ENCODE measurements around the gene HDAC4. TPM values are rescaled to one million over a fixed set of nuclear protein-coding genes. Genes with fewer than 3 reads are reported as not detected.
"Not testable (repeated sequence)": the region's sequence is repeated elsewhere in the genome, so short reads cannot be mapped to it uniquely, and the experiment has no call there.

Gene HDAC4
- polyA plus RNA-seq = 2.5 to 9.7 TPM (median 2.9 TPM) in 3 replicates
- polyA plus RNA-seq (2011; ENCODE audit: low read depth) = 2.9 TPM
- polyA plus RNA-seq (2011; cell fraction: cytosol; rRNA removed) = 2.3 and 3.8 TPM in 2 replicates
- 13.2 and 16.4 TPM in 2 replicates for polyA plus RNA-seq (2011; cell fraction: nucleus; rRNA removed)
- 4.7 and 8.9 TPM in 2 replicates for polyA plus RNA-seq (2012; ENCODE audit: low replicate concordance)
- 11.2 to 20.2 TPM (median 17.4 TPM) in 3 replicates for polyA minus RNA-seq
- polyA minus RNA-seq (2011; cell fraction: cytosol; rRNA and poly(A)+ RNA removed) = 16.3 TPM
- 16.2 and 19.1 TPM in 2 replicates for polyA minus RNA-seq (2011; cell fraction: nucleus; rRNA and poly(A)+ RNA removed)

DNA sequence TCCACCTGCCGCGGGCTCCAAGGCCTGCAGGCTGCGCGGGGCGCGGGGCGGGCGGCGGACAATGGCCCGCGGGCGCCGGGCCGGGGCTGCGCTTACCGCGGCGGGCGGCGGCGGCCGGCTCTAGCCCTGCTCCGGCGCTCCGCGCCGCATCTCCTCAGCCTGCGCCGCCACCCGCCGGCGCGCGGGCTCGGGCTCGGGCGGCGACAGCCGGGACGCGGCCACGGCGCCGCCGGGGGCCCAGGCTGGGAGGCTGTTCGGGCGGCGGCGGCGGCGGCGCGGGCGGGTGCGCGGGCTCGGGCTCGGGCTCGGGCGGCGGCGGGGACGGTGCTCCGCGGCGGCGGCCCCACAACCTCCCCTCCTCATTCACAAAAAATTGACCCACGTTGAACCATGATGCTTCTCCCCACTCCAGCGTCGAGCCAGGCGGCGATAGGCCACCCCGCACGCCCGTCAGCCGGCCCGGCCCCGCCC lies at the start of gene HDAC4:
Gene HDAC4 (minus strand): TSS at position 425 of the 471 bp plus-strand sequence. CDS start 48,321 bp downstream, outside the sequence.
- FAIRE-seq = no peak
- peak within 1 kb of the TSS; percentile 98 for H2AFZ ChIP-seq (ENCODE audit: control insufficient read depth, low read length)

DNA sequence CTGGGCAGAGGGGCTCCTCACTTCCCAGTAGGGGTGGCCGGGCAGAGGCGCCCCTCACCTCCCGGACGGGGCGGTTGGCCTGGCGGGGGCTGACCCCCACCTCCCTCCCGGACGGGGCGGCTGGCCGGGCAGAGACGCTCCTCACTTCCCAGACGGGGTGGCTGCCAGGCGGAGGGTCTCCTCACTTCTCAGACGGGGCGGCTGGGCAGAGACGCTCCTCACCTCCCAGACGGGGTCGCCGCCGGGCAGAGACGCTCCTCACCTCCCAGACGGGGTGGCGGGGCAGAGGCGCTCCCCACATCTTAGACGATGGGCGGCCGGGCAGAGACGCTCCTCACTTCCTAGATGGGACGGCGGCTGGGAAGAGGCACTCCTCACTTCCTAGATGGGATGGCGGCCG lies 48.6 kb upstream of the HDAC4 start:
- H3K9me1 ChIP-seq (ENCODE audit: control insufficient read depth, extremely low read depth, insufficient read depth, low read length); H3K4me3 ChIP-seq (ENCODE audit: control insufficient read depth in 2 of 3, extremely low read depth in 1 of 3, insufficient read depth in 2 of 3, low read depth in 1 of 3, low read length in 3 of 3); H3K9ac ChIP-seq (ENCODE audit: control insufficient read depth, extremely low read depth, insufficient read depth, low read length); H3K79me2 ChIP-seq (ENCODE audit: control insufficient read depth, insufficient read depth, low read length); dilution Hi-C loops (cut with MboI; ENCODE audit: extremely low pct_ligation_motif_present, low sequenced_read_pairs); DNase-seq (ENCODE audit: low read depth, low spot score); FAIRE-seq; H3K4me2 ChIP-seq (ENCODE audit: control insufficient read depth, extremely low read depth, insufficient read depth, low read depth, low read length); H3K36me3 ChIP-seq (ENCODE audit: control insufficient read depth in 2 of 2, extremely low read depth in 1 of 2, insufficient read depth in 2 of 2, low read length in 2 of 2); H3K27ac ChIP-seq (ENCODE audit: control insufficient read depth, insufficient read depth, low read length); H3K27me3 ChIP-seq (ENCODE audit: control insufficient read depth, extremely low read depth, insufficient read depth, low read length); H3K9me3 ChIP-seq (ENCODE audit: control insufficient read depth, low read depth, low read length); H4K20me1 ChIP-seq (ENCODE audit: control insufficient read depth, extremely low read depth, insufficient read depth, low read length); H2AFZ ChIP-seq (ENCODE audit: control insufficient read depth, low read length): not testable (repeated sequence)
- peaks cover 12% of the 10 kb centered on the region for H3K4me1 ChIP-seq (ENCODE audit: control insufficient read depth, extremely low read depth, insufficient read depth, low read length)

More for the DNA sequence above, at the start of gene HDAC4:
- dilution Hi-C loops (cut with MboI; ENCODE audit: extremely low pct_ligation_motif_present, low sequenced_read_pairs) = no loop called here
- no peak for TF ChIP-seq EZH2 (IDR thresholded peaks at IDR 0.05; ENCODE audit: low read length)
- TF ChIP-seq, protein P1, sequence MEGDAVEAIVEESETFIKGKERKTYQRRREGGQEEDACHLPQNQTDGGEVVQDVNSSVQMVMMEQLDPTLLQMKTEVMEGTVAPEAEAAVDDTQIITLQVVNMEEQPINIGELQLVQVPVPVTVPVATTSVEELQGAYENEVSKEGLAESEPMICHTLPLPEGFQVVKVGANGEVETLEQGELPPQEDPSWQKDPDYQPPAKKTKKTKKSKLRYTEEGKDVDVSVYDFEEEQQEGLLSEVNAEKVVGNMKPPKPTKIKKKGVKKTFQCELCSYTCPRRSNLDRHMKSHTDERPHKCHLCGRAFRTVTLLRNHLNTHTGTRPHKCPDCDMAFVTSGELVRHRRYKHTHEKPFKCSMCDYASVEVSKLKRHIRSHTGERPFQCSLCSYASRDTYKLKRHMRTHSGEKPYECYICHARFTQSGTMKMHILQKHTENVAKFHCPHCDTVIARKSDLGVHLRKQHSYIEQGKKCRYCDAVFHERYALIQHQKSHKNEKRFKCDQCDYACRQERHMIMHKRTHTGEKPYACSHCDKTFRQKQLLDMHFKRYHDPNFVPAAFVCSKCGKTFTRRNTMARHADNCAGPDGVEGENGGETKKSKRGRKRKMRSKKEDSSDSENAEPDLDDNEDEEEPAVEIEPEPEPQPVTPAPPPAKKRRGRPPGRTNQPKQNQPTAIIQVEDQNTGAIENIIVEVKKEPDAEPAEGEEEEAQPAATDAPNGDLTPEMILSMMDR (optimal IDR thresholded peaks at IDR 0.05 in 1 of 3, IDR thresholded peaks at IDR 0.05 in 1 of 3, conservative IDR thresholded peaks at IDR 0.05 in 1 of 3; ENCODE audit: extremely low read depth in 1 of 3, insufficient read depth in 2 of 3, low read length in 3 of 3) = no peak
- Histone ChIP-seq H4K20me1 (ENCODE audit: control insufficient read depth, extremely low read depth, insufficient read depth, low read length) (no peaks in the 10 kb centered on the region), H3K4me2 (ENCODE audit: control insufficient read depth, extremely low read depth, insufficient read depth, low read depth, low read length) (peak within 1 kb of the TSS; percentile 92), H3K27me3 (ENCODE audit: control insufficient read depth, extremely low read depth, insufficient read depth, low read length) (no peaks in the 10 kb centered on the region), H3K27ac (ENCODE audit: control insufficient read depth, insufficient read depth, low read length) (peak within 1 kb of the TSS; percentile 99), H3K4me3 (ENCODE audit: control insufficient read depth in 2 of 3, extremely low read depth in 1 of 3, insufficient read depth in 2 of 3, low read depth in 1 of 3, low read length in 3 of 3) (peak within 1 kb of the TSS; percentile 72 to 82 (median 81)), H3K36me3 (ENCODE audit: control insufficient read depth in 2 of 2, extremely low read depth in 1 of 2, insufficient read depth in 2 of 2, low read length in 2 of 2) (no peaks in the 10 kb centered on the region), H3K4me1 (ENCODE audit: control insufficient read depth, extremely low read depth, insufficient read depth, low read length) (peaks cover 11% of the 10 kb centered on the region), H3K9ac (ENCODE audit: control insufficient read depth, extremely low read depth, insufficient read depth, low read length) (peak within 1 kb of the TSS; percentile 100), H3K9me1 (ENCODE audit: control insufficient read depth, extremely low read depth, insufficient read depth, low read length) (no peaks in the 10 kb centered on the region), H3K79me2 (ENCODE audit: control insufficient read depth, insufficient read depth, low read length) (peaks cover 10% of the 10 kb centered on the region), H3K9me3 (ENCODE audit: control insufficient read depth, low read depth, low read length) (no peaks in the 10 kb centered on the region)
- no peak for DNase-seq (ENCODE audit: low read depth, low spot score)
